K562 (cell line): Measurements from ENCODE around the gene CAPN7. TPM values are rescaled to one million over a fixed set of nuclear protein-coding genes. Genes with fewer than 3 reads are reported as not detected.

Experiments
- BMI1 ChIP-seq: fragments of 150-350 bp; IDR thresholded peaks from 2 replicates; pipeline ENCODE4 v1.6.1; 2014; ENCODE audit warnings: low read length
- CBX2 ChIP-seq: fragments of 200-600 bp; sonication (generic); IDR thresholded peaks from one replicate; pipeline ENCODE4 v1.6.1; 2012; ENCODE audit warnings: mild to moderate bottlenecking, low read length, inconsistent platforms; ENCODE audit not compliant: insufficient read depth, poor library complexity, severe bottlenecking
- DMBX1 ChIP-seq: fragments of 250-450 bp; sonication (Bioruptor Pico); IDR thresholded peaks from 2 replicates; pipeline ENCODE4 v1.8.0; 2022; ENCODE audit warnings: inconsistent platforms, mild to moderate bottlenecking, moderate library complexity, borderline replicate concordance
- DNMT1 ChIP-seq: fragments of 450-650 bp; IDR thresholded peaks from 2 replicates; pipeline ENCODE4 v1.6.1; 2016; ENCODE audit warnings: antibody characterized with exemption, mild to moderate bottlenecking
- FOXA3 ChIP-seq, 2 experiments: fragments of 450-650 bp in 1 of 2; sonication (generic) in 1 of 2; formaldehyde crosslinking; IDR thresholded peaks in 1 of 2; conservative IDR thresholded peaks in 1 of 2; 2 replicates each; pipeline versions ENCODE4 v1.4.0 to v1.8.0; 2020 to 2022; ENCODE audit warnings: mild to moderate bottlenecking in 2 of 2, missing genetic modification reagents in 1 of 2
- KDM2B ChIP-seq: fragments of 250-450 bp; sonication (Bioruptor Pico); IDR thresholded peaks from 2 replicates; pipeline ENCODE4 v1.8.0; 2021; ENCODE audit warnings: mild to moderate bottlenecking, moderate library complexity
- KLF1 ChIP-seq: fragments of 450-650 bp; IDR thresholded peaks from 2 replicates; pipeline ENCODE4 v1.6.1; 2016; ENCODE audit warnings: missing genetic modification characterization, missing compliant biosample characterization
- MAFF ChIP-seq: IDR thresholded peaks from 2 replicates; pipeline ENCODE4 v1.6.1; 2012; ENCODE audit warnings: low read length, improper control_type of control experiment
- MYC ChIP-seq, 2 experiments: fragments of 250-450 bp in 1 of 2; sonication (Bioruptor Pico) in 1 of 2; IDR thresholded peaks; 2 replicates each; pipeline versions ENCODE4 v1.5.1 to v1.6.1; 2012 to 2021; ENCODE audit warnings: low read depth in 2 of 2, borderline replicate concordance in 1 of 2, improper control_type of control experiment in 1 of 2, low read length in 1 of 2, mild to moderate bottlenecking in 1 of 2, moderate library complexity in 1 of 2
- MYNN ChIP-seq, 2 experiments: sonication (generic); formaldehyde crosslinking in 1 of 2; IDR thresholded peaks; 2 replicates each; pipeline versions ENCODE4 v1.5.0 to v1.6.1; 2016 to 2020; ENCODE audit warnings: antibody characterized with exemption in 1 of 2, missing genetic modification reagents in 1 of 2
- RBM14 ChIP-seq: fragments of 200-400 bp; formaldehyde crosslinking; IDR thresholded peaks from 2 replicates; pipeline ENCODE4 v1.6.1; 2018; ENCODE audit warnings: low read depth, mild to moderate bottlenecking, low read length, moderate library complexity, borderline replicate concordance; ENCODE audit not compliant: insufficient read depth
- SMAD3 ChIP-seq: fragments of 450-650 bp; formaldehyde crosslinking; conservative IDR thresholded peaks from 2 replicates; pipeline ENCODE4 v1.4.0; 2020; ENCODE audit warnings: mild to moderate bottlenecking
- SMARCE1 ChIP-seq: fragments of 450-650 bp; IDR thresholded peaks from 2 replicates; pipeline ENCODE4 v1.7.1; 2016; ENCODE audit warnings: mild to moderate bottlenecking
- STAT5B ChIP-seq: fragments of 250-450 bp; sonication (Bioruptor Pico); IDR thresholded peaks from 2 replicates; pipeline ENCODE4 v1.8.0; 2021; ENCODE audit warnings: mild to moderate bottlenecking, inconsistent platforms
- ZNF586 ChIP-seq: fragments of 450-650 bp; formaldehyde crosslinking; conservative IDR thresholded peaks from 2 replicates; pipeline ENCODE4 v1.4.0; 2020; ENCODE audit warnings: mild to moderate bottlenecking, moderate library complexity
- polyA plus RNA-seq, 8 experiments: library from polyadenylated mRNA; depleted of rRNA in 4 of 8; stranded (reverse) in 5 of 8; unstranded in 3 of 8; fragments of >200 nt; fragmentation: Nextera tagmentation in 2 of 8; fragmentation: Illumina TruSeq in 1 of 8; extraction: Ambion mirVana in 2 of 8; extraction: Trizol in 1 of 8; gene quantifications; 2 replicates each; pipeline versions ENCODE4 v1.2.1 to v1.2.3, GENCODE V29; 2011 to 2014; ENCODE audit warnings: inconsistent platforms in 1 of 8, missing spikeins in 1 of 8
- total RNA-seq, 7 experiments: library from RNA; depleted of rRNA in 6 of 7; stranded (reverse); fragments of >200 nt in 6 of 7; fragmentation: Illumina TruSeq in 2 of 7; extraction: Trizol in 2 of 7; gene quantifications; 2 replicates each; pipeline versions ENCODE4 v1.2.1 to v1.2.3, GENCODE V29; 2011 to 2021; ENCODE audit warnings: low replicate concordance in 1 of 7
- TF ChIP-seq, protein P1 (sequence below): fragments of 250-450 bp; sonication (Bioruptor Pico); IDR thresholded peaks from 2 replicates; pipeline ENCODE4 v1.5.0; 2022; ENCODE audit warnings: mild to moderate bottlenecking
- TF ChIP-seq, protein P2 (sequence below): fragments of 250-450 bp; sonication (Bioruptor Pico); IDR thresholded peaks from 2 replicates; pipeline ENCODE4 v1.9.0; 2021; ENCODE audit warnings: mild to moderate bottlenecking, inconsistent platforms
- TF ChIP-seq, protein P3 (sequence below): fragments of 250-450 bp; sonication (Bioruptor Pico); IDR thresholded peaks from 2 replicates; pipeline ENCODE4 v1.5.0; 2021; ENCODE audit warnings: mild to moderate bottlenecking, borderline replicate concordance
- TF ChIP-seq, protein P4 (sequence below): sonication (generic); formaldehyde crosslinking; IDR thresholded peaks from 2 replicates; pipeline ENCODE4 v1.8.0; 2022; ENCODE audit warnings: mild to moderate bottlenecking, low read depth, missing genetic modification reagents

Gene CAPN7
- total and polyA plus RNA-seq, 9 of the 15 experiments (the other 6 are each of a cell fraction or from before 2014, with no cell fraction given): 6.5 to 42.7 (median 32.7) TPM

DNA sequence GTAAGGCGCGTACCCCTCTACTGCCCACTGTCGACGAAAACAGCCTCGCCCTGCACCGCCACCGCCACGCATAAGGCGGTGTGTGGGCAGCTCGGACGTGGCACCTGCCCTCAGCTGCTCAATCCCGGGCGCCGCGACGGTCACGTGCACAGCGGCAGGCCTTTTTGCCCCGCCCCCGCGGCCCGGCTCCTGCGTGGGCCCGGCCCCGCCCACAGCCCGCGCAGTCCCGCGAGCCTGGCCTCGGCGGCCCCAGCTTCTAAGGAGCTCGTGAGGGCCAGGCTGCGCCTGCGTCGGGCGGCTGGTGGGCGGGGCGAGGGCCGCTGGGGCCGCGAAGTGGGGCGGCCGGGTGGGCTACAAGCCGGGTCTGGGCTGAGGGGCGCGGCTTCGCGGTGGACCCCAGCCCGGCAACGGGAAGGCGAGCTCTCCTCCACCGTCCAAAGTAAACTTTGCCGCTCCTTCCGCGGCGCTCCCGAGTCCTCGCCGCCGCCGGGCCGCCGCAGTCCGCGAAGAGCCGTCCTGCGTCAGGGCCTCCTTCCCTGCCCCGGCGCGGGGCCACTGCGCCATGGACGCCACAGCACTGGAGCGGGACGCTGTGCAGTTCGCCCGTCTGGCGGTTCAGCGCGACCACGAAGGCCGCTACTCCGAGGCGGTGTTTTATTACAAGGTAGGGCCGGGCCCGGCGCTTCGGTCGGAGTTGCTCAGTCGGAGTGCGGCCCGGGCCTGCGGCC, at the start of gene CAPN7 (continued):
- TF ChIP-seq, protein P1, sequence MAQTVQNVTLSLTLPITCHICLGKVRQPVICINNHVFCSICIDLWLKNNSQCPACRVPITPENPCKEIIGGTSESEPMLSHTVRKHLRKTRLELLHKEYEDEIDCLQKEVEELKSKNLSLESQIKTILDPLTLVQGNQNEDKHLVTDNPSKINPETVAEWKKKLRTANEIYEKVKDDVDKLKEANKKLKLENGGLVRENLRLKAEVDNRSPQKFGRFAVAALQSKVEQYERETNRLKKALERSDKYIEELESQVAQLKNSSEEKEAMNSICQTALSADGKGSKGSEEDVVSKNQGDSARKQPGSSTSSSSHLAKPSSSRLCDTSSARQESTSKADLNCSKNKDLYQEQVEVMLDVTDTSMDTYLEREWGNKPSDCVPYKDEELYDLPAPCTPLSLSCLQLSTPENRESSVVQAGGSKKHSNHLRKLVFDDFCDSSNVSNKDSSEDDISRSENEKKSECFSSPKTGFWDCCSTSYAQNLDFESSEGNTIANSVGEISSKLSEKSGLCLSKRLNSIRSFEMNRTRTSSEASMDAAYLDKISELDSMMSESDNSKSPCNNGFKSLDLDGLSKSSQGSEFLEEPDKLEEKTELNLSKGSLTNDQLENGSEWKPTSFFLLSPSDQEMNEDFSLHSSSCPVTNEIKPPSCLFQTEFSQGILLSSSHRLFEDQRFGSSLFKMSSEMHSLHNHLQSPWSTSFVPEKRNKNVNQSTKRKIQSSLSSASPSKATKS (CRISPR knock-in tag): no peak
- no peak for TF ChIP-seq CBX2
- TF ChIP-seq KLF1 (tag): no peak
- TF ChIP-seq DNMT1: no peak
- TF ChIP-seq FOXA3 (CRISPR knock-in tag; conservative IDR thresholded peaks at IDR 0.05 in 1 of 2, IDR thresholded peaks at IDR 0.05 in 1 of 2): peak in 1 of 2 experiments; percentile 60; a peak in 1 of 4 replicates
- no peak for TF ChIP-seq STAT5B (CRISPR knock-in tag)
- no peak for TF ChIP-seq MYC (IDR thresholded peaks at IDR 0.05; ENCODE audit: low read depth, low read length)
- no peak for TF ChIP-seq MYC (CRISPR knock-in tag; IDR thresholded peaks at IDR 0.05; ENCODE audit: borderline replicate concordance, low read depth)
- TF ChIP-seq SMAD3 (CRISPR knock-in tag): peak; percentile 88; the same call in 1 of the 2 replicates
- no peak for TF ChIP-seq BMI1
- TF ChIP-seq RBM14: no peak
- peak; percentile 70 for TF ChIP-seq DMBX1
- TF ChIP-seq MYNN (IDR thresholded peaks at IDR 0.05): peak; percentile 73; the same call in 1 of the 2 replicates
- TF ChIP-seq MYNN (CRISPR knock-in tag; IDR thresholded peaks at IDR 0.05): no peak
- TF ChIP-seq KDM2B (CRISPR knock-in tag): no peak
- TF ChIP-seq, protein P2, sequence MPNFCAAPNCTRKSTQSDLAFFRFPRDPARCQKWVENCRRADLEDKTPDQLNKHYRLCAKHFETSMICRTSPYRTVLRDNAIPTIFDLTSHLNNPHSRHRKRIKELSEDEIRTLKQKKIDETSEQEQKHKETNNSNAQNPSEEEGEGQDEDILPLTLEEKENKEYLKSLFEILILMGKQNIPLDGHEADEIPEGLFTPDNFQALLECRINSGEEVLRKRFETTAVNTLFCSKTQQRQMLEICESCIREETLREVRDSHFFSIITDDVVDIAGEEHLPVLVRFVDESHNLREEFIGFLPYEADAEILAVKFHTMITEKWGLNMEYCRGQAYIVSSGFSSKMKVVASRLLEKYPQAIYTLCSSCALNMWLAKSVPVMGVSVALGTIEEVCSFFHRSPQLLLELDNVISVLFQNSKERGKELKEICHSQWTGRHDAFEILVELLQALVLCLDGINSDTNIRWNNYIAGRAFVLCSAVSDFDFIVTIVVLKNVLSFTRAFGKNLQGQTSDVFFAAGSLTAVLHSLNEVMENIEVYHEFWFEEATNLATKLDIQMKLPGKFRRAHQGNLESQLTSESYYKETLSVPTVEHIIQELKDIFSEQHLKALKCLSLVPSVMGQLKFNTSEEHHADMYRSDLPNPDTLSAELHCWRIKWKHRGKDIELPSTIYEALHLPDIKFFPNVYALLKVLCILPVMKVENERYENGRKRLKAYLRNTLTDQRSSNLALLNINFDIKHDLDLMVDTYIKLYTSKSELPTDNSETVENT: peak; percentile 82
- TF ChIP-seq ZNF586 (CRISPR knock-in tag): no peak
- TF ChIP-seq, protein P3, sequence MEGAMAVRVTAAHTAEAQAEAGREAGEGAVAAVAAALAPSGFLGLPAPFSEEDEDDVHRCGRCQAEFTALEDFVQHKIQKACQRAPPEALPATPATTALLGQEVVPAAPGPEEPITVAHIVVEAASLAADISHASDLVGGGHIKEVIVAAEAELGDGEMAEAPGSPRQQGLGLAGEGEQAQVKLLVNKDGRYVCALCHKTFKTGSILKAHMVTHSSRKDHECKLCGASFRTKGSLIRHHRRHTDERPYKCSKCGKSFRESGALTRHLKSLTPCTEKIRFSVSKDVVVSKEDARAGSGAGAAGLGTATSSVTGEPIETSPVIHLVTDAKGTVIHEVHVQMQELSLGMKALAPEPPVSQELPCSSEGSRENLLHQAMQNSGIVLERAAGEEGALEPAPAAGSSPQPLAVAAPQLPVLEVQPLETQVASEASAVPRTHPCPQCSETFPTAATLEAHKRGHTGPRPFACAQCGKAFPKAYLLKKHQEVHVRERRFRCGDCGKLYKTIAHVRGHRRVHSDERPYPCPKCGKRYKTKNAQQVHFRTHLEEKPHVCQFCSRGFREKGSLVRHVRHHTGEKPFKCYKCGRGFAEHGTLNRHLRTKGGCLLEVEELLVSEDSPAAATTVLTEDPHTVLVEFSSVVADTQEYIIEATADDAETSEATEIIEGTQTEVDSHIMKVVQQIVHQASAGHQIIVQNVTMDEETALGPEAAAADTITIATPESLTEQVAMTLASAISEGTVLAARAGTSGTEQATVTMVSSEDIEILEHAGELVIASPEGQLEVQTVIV (CRISPR knock-in tag): no peak
- TF ChIP-seq MAFF: no peak
- TF ChIP-seq, protein P4, sequence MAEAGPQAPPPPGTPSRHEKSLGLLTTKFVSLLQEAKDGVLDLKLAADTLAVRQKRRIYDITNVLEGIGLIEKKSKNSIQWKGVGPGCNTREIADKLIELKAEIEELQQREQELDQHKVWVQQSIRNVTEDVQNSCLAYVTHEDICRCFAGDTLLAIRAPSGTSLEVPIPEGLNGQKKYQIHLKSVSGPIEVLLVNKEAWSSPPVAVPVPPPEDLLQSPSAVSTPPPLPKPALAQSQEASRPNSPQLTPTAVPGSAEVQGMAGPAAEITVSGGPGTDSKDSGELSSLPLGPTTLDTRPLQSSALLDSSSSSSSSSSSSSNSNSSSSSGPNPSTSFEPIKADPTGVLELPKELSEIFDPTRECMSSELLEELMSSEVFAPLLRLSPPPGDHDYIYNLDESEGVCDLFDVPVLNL: peak; percentile 58; the same call in 1 of the 2 replicates
- TF ChIP-seq SMARCE1: peak; percentile 68; the same call in 1 of the 2 replicates
